ENCODE results near the gene LIPK.
A peak's percentile ranks its signal among the peaks of the same experiment; 100 is the strongest.

The LIPK gene

GRCh38 chr10:88759366-88760101 lies 53.5 kb downstream of the LIPK start, which contains the start of gene LIPN:
Gene LIPN (plus strand): TSS chr10:88760020. CDS start chr10:88761406, 1,386 bp downstream.
- H3K27ac Mint-ChIP-seq, result no peak within 1 kb of the TSS
- H3K4me3 Mint-ChIP-seq, result no peak within 1 kb of the TSS
- no peaks in the 10 kb centered on the region for H3K9me3 Mint-ChIP-seq
- H3K4me1 Mint-ChIP-seq, result peaks cover 5% of the 10 kb centered on the region
- no peak for TF ChIP-seq CTCF (IDR thresholded peaks at IDR 0.05; ENCODE audit: unreplicated experiment in 3 of 3)
- no peaks in the 10 kb centered on the region for H3K27me3 Mint-ChIP-seq (ENCODE audit: low read depth)
- H3K36me3 Mint-ChIP-seq (ENCODE audit: low read depth), result no peaks in the 10 kb centered on the region

- H3K4me1 Mint-ChIP-seq, result peaks cover 5% of the 10 kb centered on the region
- H3K4me3 Mint-ChIP-seq, result no peak overlapping the region
- no peak for TF ChIP-seq CTCF (IDR thresholded peaks at IDR 0.05; ENCODE audit: unreplicated experiment in 3 of 3)
- H3K9me3 Mint-ChIP-seq, result no peaks in the 10 kb centered on the region
- H3K36me3 Mint-ChIP-seq (ENCODE audit: low read depth), result no peaks in the 10 kb centered on the region
- no peak overlapping the region for H3K27ac Mint-ChIP-seq
- no peaks in the 10 kb centered on the region for H3K27me3 Mint-ChIP-seq (ENCODE audit: low read depth)
Measured at GRCh38 chr10:88762906-88763305, 56.9 kb downstream of the LIPK start.

- Mint-ChIP-seq H3K4me3 (no peak overlapping the region), H3K36me3 (ENCODE audit: low read depth) (no peaks in the 10 kb centered on the region), H3K27ac (peak overlapping the region; percentile 11 to 48 (median 26)), H3K4me1 (peaks cover 5% of the 10 kb centered on the region), H3K9me3 (no peaks in the 10 kb centered on the region), H3K27me3 (ENCODE audit: low read depth) (no peaks in the 10 kb centered on the region)
- TF ChIP-seq CTCF (IDR thresholded peaks at IDR 0.05; ENCODE audit: unreplicated experiment in 3 of 3), result no peak
Measured at GRCh38 chr10:88763441-88763840, 57.4 kb downstream of the LIPK start.

GRCh38 chr10:88764110-88764509 lies 58.1 kb downstream of the LIPK start:
- H3K9me3 Mint-ChIP-seq, result no peaks in the 10 kb centered on the region
- H3K36me3 Mint-ChIP-seq (ENCODE audit: low read depth), result no peaks in the 10 kb centered on the region
- H3K4me3 Mint-ChIP-seq, result no peak overlapping the region
- no peak for TF ChIP-seq CTCF (IDR thresholded peaks at IDR 0.05; ENCODE audit: unreplicated experiment in 3 of 3)
- no peak overlapping the region for H3K27ac Mint-ChIP-seq
- peaks cover 5% of the 10 kb centered on the region for H3K4me1 Mint-ChIP-seq
- H3K27me3 Mint-ChIP-seq (ENCODE audit: low read depth), result no peaks in the 10 kb centered on the region

GRCh38 chr10:88765816-88766215 lies 59.8 kb downstream of the LIPK start:
- H3K27me3 Mint-ChIP-seq (ENCODE audit: low read depth), result no peaks in the 10 kb centered on the region
- H3K27ac Mint-ChIP-seq, result no peak overlapping the region
- H3K9me3 Mint-ChIP-seq, result no peaks in the 10 kb centered on the region

More at GRCh38 chr10:88765816-88766215, 59.8 kb downstream of the LIPK start:
- no peaks in the 10 kb centered on the region for H3K36me3 Mint-ChIP-seq (ENCODE audit: low read depth)
- peaks cover 5% of the 10 kb centered on the region for H3K4me1 Mint-ChIP-seq
- TF ChIP-seq CTCF (IDR thresholded peaks at IDR 0.05; ENCODE audit: unreplicated experiment in 3 of 3), result no peak
- no peak overlapping the region for H3K4me3 Mint-ChIP-seq

Data from nephron (organoid).